Stimulated activated CD8-positive, alpha-beta memory T cell treated with anti-CD3 and anti-CD28 coated beads, Interleukin-4, amount 100 ng/mL, for 4 hours (primary cell): ENCODE data around the gene RFX1.

Source experiments
- DNase-seq, 2 donors: peaks; one replicate each; pipeline ENCODE4 v3.0.0-alpha.2; 2020; ENCODE audit warnings: low read depth in 2 of 2, low spot score in 1 of 2

Gene RFX1

DNA sequence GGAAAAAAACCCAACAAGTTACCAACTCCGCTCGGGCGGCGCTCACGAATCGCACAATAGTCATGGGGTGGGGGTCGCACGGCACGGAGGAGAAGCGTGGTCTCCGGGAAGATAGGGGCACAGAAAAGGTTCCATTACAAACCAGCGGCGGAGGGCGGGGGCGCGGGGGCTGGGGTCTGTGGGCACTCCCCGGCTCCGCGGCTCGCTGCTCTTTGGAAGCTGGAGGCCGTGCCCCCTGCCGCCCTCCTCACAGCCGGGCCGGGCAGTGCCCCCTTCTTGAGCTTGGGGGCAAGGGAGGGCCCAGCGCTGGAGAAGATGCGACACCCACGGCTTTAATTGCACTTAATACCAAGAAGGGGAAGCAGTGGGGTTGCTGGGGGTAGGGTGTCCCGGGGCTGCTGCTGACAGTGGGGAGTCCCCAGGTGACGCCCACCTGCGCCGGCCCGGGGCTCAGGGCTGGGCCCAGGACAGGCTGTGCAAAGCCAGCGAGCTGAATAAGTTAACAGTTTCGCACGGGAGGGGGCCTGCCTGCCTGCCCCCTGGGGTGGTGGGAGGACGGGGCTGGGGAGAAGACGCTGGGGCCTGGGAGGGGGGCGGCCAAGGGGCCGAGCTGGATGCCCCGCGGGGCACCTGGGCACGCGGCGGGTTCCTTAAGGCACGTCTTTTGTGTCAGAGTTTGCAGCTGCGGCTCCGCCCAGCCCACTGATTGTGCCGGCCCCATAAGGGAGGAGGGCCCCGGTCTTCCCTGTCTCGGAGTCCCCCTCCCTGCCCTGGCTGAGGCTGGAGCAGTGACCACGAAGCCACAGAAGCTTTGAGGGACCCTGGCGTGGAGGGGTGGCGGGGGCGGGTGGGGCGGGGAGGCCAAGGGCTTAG, 44.1 kb downstream of the RFX1 start:
- DNase-seq: no peak

DNA sequence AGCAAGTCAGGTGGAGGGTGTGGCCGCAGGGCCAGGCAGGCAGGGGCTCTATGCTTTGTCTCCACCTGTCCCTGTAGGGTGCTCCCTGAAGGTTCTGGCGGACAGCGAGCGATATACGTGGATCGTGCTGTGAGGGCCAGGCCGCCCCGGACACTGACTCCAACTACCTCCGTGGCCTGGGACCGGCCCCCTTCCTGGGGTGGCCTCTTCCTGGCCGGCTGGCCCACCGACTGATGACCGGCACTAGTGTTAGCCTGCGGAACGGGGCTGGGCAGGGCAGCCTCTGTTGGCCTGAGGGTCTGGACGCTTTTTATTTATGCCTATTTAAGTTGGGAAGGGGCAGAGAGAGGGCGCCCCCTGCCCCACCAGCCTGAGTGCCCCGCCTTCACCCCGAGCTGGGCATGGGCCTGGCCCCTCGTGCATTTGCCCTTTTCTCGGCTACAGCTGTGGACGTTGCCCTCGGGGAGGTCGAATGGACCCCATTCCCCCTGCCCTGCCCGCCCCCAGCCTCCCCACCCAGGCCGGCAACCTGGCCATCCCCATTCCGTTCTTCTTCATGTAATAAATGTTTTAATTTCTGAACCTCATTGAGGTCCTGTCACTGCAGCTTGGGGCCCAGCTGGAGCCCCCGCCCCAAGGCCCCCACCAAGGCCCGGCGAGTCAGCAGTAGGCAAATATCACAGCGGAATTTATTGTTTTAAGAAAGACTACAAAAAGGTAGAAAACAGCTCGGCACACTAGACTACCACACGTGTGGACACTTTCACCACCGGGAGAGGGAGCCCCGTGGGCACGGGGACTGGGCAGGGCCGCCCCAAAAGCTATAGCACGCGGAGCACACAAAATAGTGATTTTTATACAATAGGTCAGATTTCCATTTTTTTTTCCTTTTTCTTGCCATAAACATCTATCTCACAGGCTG, 45.0 kb downstream of the RFX1 start:
- DNase-seq: no peak

DNA sequence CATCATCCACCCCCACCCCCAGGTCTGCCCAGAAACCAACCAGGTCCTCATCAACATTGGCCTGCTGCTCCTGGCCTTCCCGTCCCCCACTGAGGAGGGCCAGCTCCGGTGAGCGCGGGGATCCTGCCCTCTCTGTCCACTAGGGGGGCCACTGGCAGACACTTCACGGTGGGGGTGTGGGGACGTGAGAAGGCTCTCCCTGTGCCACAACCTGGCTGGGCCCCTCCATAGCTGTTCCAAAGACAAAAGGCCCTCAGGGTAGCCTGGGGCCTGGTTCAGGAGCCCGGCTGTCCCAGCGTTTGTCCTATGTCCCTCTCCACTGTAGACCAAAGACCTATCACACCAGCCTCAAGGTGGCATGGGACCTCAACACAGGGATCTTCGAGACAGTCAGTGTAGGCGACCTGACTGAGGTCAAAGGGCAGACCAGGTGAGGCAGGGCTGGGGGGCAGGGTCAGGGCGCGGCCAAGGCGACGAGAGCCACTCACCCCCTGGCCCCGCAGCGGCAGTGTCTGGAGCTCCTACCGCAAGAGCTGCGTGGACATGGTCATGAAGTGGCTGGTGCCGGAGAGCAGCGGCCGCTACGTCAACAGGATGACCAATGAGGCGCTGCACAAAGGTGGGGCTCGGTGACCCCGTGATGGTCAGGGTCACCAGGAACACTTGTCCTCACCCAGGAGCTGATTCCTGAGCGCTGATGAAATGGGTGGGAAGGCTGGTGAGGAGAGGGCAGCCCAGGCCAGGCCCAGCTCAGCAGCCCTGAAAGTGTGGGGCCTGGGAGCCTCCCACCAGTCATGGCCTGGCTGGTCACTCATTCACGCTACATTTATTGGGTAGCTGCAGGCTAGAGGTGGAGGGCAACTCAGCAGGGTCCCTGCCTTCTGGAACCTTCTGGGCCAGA, 45.9 kb downstream of the RFX1 start:
- no peak for DNase-seq

DNA sequence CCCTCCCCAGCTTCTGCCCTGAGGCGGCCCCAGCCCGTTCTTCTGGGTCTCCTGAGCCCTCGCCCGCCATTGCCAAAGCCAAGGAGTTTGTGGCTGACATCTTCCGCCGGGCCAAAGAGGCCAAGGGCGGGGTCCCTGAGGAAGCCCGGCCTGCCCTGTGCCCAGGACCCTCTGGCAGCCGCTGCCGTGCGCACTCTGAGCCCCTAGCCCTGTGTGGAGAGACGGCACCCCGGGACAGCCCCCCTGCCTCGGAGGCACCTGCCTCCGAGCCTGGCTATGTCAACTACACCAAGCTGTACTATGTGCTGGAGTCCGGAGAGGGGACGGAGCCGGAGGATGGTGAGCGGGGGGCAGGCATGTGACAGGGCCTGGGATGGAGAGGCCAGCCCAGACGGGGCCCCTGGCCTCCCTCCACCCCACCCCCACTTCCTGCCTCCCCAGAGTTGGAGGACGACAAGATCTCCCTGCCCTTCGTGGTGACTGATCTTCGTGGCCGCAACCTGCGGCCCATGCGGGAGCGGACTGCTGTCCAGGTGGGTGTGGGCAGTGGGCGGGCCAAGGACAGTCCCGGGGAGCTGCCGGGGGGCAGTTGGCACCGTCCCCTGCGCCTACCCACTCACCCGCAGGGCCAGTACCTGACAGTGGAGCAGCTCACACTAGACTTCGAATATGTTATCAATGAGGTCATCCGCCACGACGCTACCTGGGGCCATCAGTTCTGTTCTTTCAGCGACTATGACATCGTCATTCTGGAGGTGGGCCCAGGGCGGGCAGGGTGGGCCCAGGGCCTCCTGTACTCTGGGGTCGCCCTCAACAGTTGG, 46.8 kb downstream of the RFX1 start:
- no peak for DNase-seq

DNA sequence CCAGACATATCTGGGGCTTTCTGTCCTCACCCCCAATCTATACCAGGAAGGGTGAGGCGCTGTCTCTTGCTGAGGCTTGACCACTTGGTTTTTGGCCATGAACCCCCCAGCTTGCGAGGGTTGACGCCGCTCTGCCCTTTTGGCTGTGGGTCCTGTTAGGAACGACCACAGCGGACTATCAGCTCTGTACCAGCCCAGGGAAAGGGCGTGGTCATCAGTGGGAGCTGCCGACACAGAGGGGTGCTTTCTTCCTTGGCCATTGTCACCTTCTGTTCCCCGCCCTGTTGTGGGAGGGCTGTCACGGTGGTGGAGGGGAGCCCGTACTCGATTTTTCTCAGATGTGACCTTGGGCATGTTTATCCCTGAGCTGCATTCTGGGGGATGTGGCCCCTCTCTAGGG, 48.1 kb downstream of the RFX1 start:
- DNase-seq: no peak

DNA sequence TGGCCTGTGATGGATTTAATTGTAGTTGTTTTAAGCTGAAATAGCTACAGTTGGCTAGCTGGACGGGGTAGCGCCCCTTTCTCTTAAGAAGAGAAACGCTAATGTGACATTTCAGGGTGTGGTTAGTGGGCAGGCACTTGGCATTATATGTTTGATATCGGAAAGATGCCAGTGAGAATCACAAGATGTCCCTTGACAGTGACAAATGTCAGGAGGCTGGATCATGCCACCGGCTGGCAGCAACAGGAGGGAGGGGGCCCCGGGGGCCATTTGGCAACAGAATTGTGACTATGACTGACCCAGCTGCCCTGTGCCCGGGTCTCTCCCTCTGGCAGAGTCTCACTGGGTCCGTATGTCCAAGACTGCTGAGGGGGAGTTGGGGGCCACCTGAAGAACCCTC, 49.1 kb downstream of the RFX1 start:
- no peak for DNase-seq

DNA sequence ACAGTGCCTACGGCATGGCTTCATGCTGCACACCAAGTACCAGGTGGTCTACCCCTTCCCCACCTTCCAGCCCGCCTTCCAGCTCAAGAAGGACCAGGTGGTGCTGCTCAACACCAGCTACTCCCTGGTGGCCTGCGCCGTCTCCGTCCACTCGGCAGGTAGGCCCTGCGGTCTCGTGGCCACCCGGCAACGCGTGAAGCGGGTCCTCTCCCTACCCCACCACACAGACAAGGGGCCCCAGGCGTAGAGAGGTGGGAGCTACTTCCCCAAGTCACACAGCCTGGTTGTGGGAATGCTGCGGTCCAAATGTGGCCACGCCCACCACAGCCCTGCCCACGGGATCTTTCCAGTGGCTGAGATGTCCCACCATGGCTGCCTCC, 49.8 kb downstream of the RFX1 start:
- no peak for DNase-seq

DNA sequence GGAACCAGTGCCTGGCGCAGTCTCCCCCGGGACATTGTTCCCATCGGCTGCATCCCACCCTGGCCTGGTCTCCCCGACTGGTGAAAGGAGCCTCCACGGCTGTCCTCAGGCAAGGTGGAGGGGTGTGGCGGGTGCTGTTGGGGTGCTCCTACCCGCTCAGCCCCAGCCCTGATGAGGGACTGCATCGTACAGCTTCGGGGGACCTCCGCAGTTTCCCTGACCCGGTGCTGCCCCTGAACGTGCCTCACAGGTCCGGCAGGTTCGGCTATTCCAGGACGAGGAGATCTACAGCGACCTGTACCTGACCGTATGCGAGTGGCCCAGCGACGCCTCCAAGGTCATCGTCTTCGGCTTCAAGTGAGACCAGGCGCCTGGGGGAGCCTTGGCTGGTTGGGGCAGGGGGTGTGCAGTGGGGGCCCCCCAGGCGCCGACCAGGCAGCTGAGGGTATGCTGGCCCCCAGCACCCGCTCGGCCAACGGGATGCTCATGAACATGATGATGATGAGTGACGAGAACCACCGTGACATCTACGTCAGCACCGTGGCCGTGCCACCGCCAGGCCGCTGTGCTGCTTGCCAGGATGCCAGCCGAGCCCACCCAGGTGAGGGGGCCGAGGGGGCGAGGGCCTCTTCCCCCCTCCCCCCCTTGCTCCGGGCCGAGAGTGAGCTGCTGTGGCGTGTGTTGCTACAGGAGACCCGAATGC, 50.3 kb downstream of the RFX1 start:
- no peak for DNase-seq

DNA sequence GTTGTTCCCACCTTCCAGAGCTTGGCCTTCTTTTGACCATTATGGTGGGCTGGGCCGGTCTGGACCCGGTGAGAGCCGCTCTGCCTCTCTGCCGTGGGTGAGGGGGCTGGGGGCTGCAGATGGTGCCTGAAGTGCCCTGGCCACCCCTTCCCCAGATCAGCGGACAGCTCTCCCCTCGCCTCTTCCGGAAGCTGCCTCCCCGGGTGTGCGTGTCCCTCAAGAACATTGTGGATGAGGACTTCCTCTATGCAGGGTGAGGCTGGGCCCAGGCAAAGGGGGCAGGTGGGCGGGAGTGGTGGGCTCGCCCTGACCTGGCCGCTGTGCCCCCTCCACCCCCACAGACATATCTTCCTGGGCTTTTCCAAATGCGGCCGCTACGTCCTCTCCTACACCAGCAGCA, 51.9 kb downstream of the RFX1 start:
- DNase-seq: no peak

DNA sequence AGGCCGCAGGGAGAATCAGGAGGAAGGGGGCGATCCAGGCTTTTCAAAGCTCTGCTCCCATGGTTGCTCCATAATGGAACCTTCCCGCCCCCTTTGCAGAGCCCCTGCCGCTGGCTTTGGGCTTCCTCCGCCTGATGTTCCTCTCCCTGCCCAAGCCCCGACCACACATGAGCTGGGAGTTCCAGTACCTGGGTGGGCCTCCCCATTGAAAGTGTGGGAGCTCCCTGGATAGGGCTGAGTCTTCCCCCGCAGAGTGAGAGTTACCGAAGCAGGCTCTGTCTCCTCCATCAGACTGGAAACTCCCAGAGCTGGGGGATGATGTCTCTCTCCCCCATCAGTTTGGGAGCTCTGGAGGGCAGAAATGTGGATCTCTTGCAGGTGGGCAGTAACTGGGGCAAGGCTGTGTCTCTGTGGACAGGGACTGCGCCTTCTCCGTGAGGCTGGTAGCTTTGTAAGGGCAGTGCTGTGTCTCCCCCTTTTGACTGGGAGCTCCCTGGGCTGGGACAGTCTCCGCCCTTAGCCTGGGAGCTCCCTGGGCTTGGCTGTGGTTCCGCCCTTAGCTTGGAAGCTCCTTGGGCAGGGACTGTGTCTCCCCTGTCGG, 53.1 kb downstream of the RFX1 start:
- no peak for DNase-seq

DNA sequence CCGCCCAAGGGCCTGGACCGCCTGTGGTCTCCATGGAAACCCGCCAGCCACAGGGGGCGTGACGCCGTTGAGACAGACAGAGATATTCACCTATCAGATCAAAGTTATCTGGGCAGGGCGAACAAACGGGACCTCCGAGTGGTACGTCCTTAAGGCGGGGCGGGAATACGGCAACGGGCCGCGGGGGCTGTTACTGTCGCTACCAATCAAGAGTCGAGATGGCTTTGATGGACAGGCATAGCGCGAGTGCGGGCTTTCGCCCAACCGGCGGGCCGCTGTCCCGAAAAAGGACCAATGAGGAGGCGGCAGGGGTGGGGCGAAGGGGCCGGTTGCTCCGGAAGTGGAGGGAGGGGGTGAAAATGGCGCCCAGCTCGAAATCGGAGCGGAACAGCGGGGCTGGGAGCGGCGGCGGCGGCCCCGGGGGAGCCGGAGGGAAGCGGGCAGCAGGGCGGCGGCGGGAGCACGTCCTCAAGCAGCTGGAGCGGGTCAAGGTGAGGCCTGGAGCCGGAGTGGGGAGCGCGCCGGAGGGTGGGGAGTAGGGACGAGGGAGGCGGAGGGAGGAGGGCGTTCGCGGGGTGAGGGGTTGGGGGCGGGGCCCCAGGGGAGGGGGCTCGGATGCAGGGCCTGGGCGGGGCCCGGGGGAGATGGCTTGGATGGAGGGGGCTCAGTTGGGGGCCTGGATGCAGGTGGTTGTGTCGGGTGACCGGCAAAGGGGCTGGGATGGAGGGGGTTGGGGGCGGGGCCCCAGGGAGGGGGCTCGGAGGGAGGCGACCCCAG, 53.8 kb downstream of the RFX1 start, which contains the start of gene DCAF15:
TSS of gene DCAF15 (plus strand) at position 356 of the 777 bp plus-strand sequence. CDS start at position 360, 4 bp downstream.
- peak; percentile 98 for DNase-seq

DNA sequence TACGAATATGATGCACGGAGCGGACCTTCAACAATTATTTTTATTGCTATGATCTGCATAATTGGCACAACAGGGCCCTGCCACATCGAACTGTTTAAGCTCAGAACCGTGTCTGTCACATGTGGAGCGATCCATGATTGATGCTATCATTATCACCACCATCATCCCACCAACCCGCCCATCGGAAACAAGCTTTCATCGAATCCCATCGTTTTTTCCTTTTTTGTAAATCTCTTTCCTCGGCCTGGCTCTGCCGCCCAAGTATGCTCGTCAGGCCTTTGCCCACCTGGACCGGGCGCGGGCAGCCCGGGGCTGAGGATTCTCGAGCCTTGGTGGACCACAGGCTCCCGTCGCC, 54.3 kb downstream of the RFX1 start:
- no peak for DNase-seq

DNA sequence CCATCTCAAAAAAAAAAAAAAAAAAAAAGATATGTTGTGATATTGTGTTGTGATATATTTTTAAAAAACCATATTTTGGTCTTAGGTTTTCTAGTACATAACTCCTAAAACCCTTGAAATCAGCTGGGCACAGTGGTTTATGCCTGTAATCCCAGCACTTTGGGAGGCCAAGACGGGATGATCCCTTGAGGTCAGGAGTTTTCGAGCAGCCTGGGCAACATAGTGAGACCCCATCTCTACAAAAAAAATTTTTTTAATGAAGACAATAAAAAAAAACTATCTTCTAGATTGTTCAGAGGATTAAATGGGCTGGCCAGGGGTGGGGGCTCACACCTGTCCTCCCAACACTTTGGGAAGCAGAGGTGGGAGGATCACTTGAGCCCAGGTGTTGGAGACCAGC, 55.1 kb downstream of the RFX1 start:
- no peak for DNase-seq

DNA sequence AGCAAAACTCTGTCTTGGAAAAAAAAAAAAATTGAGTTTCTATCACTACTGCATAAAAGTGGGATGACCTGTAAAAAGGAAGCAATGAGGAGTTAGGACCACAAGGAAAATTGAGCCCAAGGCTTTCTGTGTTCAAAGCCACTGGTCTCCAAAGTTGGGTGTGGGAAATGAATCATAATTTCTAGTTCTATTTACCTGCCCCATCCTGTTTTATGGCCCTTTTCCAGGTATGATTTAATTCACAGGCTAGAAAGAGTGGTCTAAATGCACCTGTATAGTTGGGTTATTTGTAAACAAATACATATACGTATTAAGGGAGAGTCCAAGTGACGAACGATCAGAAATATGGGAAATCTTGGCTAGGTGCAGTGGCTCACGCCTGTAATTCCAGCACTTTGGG, 59.7 kb downstream of the RFX1 start:
- DNase-seq: no peak

DNA sequence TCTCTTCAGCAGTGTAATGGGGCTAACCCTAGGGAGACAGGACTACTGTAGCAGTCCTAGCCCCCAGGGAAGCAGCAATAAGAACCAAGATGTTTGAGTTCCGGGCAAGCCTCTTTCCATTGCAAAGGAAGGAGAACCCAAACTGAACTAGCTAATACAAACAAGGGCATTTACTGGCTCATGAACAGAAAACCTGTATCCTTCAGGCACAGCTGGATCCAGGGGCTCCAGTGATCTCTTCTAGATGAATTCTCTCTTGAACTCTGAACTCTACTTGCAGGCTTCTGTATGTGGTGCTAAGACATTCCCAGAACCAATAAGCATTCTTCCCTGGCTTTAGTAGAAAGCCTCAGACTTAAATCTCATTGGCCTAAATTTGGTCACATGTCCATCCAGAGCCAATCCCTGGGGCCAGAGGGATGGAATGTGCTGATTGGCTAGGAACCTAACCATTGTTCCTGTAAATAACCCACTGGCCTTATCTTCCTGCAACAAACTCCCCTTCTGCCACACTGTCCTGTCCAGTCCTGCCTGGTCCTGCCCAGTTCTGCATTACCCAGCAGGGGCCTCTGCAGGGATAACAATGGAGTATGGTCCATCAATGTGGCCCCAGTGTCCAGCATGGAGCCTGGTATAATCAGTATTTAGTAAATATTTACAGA, 64.0 kb downstream of the RFX1 start:
- no peak for DNase-seq

DNA sequence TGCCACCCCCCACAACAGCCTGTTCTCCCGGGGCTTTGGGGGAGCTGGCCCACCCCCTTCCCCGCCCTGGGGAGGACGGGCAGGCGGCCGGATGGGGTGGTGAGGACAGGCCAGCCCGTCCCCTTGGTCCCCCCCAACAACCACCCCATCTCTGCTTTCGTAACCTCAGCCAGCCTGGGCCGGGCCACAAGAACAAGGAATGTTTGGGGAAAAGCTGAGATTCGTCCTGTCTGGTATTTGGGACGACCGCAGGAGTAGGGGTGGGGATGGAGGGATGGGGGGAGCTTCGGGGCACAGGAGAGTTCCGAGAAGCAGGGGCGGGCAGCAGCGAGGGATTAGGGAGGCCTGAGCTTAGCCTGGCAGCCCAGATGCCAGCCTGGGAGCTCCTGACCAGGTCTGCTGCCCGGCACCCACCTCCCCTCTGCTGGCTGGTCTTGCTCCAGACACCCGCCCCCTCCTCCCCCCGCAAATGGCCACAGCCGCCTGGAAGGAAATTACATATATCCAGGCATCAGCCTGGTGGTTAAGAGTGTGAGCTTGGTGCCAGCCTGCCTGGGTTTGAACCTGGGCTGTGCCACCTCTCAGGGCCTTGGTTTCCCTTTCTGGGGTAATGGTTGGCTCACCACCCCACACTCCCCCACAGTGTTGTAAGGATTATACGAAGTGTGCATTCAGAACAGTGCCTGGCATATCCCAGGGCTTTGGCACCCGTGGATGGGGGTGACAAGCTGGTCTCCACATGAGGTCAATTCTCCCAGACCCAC, 67.6 kb downstream of the RFX1 start, which contains the start of gene PODNL1:
TSS of gene PODNL1 (minus strand) at position 117 of the 764 bp plus-strand sequence. CDS start 236 bp downstream, outside the sequence.
- no peak for DNase-seq
